Astrocyte of the spinal cord (primary cell): ENCODE data around the gene NPHP4.
"Not testable (repeated sequence)": the region's sequence is repeated elsewhere in the genome, so short reads cannot be mapped to it uniquely, and the experiment has no call there.

ENCODE experiments used
- DNase-seq: peaks from one replicate; pipeline ENCODE4 v3.0.0; 2011; ENCODE audit warnings: low read depth, low spot score
- H3K4me3 ChIP-seq: 2 replicates; pipeline ENCODE4 v1.5.1; 2011; ENCODE audit warnings: low read depth, mild to moderate bottlenecking, low read length, moderate library complexity
- in situ Hi-C: cut with HindIII; loops from 2 replicates; pipeline ENCODE4 v1.10.0; 2017; ENCODE audit warnings: low sequenced_read_pairs
- TF ChIP-seq, protein P1 (sequence below): IDR thresholded peaks from 2 replicates; pipeline ENCODE4 v1.5.1; 2012; ENCODE audit warnings: low read depth, mild to moderate bottlenecking, low read length, inconsistent platforms

Gene NPHP4

DNA sequence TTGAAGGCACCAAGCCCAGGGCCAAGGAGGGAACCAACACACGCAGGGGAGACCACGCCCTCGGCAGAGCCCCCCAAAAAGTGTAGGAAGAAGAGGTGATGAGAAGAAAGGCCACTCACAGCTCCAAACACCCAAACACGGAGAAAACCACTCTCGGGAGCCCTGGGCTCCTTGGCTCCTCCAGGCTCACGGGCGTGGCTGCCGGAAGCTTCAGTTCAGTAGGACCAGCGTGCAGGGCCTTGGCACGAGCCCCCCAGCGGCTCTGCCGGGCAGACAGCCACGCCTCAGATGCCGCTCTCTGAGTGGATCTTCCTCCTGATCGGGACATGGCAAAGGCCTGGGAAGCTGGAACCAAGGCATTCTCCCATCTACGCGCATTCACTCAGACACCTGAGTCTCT, 94.0 kb downstream of the NPHP4 start:
- DNase-seq: no peak
- H3K4me3 ChIP-seq: no peak overlapping the region
- TF ChIP-seq, protein P1, sequence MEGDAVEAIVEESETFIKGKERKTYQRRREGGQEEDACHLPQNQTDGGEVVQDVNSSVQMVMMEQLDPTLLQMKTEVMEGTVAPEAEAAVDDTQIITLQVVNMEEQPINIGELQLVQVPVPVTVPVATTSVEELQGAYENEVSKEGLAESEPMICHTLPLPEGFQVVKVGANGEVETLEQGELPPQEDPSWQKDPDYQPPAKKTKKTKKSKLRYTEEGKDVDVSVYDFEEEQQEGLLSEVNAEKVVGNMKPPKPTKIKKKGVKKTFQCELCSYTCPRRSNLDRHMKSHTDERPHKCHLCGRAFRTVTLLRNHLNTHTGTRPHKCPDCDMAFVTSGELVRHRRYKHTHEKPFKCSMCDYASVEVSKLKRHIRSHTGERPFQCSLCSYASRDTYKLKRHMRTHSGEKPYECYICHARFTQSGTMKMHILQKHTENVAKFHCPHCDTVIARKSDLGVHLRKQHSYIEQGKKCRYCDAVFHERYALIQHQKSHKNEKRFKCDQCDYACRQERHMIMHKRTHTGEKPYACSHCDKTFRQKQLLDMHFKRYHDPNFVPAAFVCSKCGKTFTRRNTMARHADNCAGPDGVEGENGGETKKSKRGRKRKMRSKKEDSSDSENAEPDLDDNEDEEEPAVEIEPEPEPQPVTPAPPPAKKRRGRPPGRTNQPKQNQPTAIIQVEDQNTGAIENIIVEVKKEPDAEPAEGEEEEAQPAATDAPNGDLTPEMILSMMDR: no peak
- in situ Hi-C loops: no loop called here

DNA sequence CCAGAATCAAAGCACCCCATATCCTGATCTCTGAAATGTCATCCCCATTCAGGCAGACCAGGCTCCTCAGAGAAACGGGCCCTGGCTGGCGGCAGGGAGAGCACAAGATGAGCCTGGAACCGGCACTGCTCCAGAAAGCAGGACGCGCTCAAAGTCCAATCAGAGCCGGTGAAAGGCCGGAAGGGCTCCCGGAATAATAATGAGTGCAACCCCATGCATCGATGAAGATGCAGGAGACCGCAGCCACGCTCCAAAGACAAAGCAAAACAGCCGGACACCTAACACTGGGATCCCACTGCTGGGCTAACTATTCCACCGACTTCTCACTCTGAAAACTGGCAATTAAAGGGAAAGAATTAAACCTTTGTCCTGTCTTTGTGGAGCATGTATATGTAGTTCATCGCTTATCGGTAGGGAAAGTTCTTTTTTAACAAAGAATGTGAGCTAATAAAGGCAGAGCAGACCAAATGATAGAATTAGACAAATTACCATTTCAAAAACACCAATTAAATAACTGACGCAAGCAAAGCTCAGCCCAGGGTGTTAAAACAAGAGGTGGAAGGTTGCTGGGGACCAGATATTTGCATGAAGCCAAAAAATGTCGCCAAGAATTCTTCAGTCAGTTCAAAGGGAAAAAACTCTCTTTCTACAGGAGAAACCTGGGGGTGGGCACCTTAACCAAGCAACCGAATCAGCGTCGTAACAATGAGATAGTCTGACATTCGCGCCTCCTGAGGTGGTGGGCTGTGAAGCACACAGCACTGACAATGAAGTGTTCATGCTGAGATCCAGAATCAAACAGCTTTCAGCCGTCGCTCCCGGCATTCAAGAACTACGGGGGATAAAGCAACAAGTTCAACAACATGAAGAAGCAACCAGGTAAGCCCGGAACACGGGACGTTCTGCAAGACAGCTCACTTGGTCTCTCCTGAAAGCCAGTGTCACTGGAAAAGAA, 95.2 kb downstream of the NPHP4 start:
- in situ Hi-C loops: no loop called here
- DNase-seq: no peak
- H3K4me3 ChIP-seq: no peak overlapping the region
- TF ChIP-seq, protein P1: no peak

DNA sequence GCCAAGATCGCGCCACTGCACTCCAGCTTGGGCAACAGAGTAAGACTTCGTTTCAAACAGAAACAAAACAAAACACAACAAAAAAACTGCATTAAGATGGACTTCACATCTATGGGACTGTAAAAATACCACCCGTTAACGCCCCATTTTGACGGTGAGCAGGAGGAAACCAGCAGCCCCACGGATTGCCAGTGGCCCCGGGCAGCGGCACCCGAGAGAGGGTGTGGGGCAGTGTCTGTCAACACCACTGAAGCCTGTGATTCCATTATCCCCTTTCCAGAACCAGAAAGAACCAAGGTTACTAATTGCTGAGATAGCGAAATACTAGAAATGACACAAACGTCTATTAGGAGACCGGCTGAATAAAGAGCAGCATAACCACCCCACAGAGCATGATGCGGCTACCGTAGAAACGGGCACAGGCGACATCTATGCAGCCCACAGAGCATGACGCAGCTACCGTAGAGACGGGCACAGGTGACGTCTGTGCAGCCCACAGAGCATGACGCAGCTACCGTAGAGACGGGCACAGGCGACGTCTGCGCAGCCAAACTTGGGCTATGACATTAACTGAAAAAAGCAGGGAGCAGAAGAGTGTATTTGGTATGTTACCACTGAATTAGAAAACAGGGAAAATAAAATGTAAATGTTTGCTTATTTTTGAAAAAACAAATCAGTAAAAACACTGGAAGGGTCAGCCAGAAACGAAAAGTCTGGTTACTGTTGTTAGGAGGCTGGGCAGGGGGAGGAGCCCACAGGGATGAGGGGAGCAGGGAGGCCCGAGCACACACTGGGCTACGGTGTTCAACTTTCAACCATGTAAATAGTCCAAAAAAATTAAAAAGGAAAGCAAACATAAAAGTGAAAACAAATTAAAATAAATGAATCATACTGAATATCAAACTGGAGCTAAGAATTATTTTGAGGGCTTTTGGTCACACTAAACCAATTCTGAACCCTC, 96.5 kb downstream of the NPHP4 start:
- in situ Hi-C loops: no loop called here
- no peak for DNase-seq
- no peak overlapping the region for H3K4me3 ChIP-seq
- TF ChIP-seq, protein P1: no peak

DNA sequence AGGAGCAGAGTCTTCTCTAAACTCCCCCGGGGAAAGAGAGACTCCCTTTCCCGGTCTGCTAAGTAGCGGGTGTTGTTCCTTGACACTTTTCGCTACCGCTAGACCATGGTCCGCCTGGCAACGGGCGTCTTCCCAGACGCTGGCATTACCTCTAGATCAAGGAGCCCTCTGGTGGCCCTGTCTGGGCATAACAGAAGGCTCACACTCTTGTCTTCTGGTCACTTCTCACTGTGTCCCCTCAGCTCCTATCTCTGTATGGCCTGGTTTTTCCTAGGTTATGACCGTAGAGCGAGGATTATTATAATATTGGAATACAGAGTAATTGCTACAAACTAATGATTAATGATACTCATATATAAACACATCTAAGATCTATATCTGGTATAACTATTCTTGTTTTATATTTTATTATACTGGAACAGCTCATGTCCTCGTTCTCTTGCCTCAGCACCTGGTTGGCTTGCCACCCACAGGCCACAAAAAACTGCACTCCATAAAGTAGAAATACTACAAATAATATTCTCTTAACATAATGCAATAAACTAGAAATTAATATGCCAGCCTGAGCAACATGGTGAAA, 98.4 kb downstream of the NPHP4 start:
- TF ChIP-seq, protein P1: peak; percentile 34
- DNase-seq, in situ Hi-C loops, H3K4me3 ChIP-seq: not testable (repeated sequence)

DNA sequence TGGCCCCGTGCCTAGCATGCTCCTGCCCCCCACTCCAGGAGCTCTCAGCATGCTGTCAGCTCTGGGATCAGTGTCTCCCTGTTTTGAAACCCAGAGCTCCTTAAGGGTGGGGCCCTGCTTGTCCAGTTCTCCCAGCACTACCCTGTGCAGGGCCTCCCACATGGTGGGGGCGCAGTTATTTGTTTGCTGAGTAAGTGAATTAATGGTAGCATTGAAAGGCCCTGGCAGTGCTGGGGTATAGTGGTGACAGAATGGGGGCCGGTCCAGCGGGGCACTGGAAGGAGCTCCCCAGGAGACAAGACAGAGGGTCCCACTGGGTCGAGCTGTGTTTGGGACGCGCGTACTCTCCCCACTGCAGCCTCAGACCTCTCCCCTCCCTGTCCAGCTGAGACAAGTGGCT, 99.9 kb downstream of the NPHP4 start:
- in situ Hi-C loops: no loop called here
- no peak for DNase-seq
- no peak overlapping the region for H3K4me3 ChIP-seq
- TF ChIP-seq, protein P1: no peak

DNA sequence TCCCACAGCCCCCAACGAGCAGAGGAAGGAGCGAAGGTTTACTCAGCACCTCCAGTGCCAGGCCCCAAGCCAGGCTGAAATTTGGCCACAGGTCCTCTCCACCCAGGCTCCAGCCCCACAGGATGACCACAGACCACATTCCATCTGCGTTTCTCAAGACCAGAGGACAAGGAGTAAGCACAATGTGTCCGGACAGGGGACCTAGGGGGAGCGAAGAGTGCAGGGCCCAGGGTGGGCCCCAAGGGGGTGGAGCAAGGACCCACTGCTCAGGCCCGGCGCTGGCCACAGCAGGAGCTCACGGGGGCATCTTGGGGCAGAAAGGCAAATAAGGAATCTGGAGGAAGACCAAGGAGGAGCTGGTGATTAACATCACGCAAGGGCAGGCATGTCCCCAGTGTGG, 100.5 kb downstream of the NPHP4 start:
- in situ Hi-C loops: no loop called here
- H3K4me3 ChIP-seq: no peak overlapping the region
- peak; percentile 49 for DNase-seq
- TF ChIP-seq, protein P1: no peak
